ENCODE data around the gene CRTAC1. TPM values are rescaled to one million over a fixed set of nuclear protein-coding genes. Genes with fewer than 3 reads are reported as not detected.

Gene CRTAC1
- polyA plus RNA-seq, 1 of the 3 experiments (the other 2 are of a cell fraction) = 0.05 TPM

- H2AFZ ChIP-seq (ENCODE audit: low read depth) = no peak overlapping the region
- H3K4me1 ChIP-seq (ENCODE audit: control insufficient read depth in 1 of 2, insufficient read depth in 2 of 2, low read depth in 1 of 2, low read length in 1 of 2) = no peaks in the 10 kb centered on the region; a peak in 1 of 4 replicates
- no peak overlapping the region for H3K27ac ChIP-seq (ENCODE audit: low read depth in 2 of 2, low read length in 1 of 2)
- TF ChIP-seq JUND (IDR thresholded peaks at IDR 0.05) (no peak), NRF1 (IDR thresholded peaks at IDR 0.05; ENCODE audit: low read depth, low read length) (no peak), FOXM1 (IDR thresholded peaks at IDR 0.05; ENCODE audit: low read depth) (no peak), GATA2 (CRISPR knock-in tag; IDR thresholded peaks at IDR 0.05) (no peak), TCF12 (IDR thresholded peaks at IDR 0.05) (no peak), CTCF (IDR thresholded peaks at IDR 0.05) (no peak), POLR2AphosphoS5 (IDR thresholded peaks at IDR 0.05; ENCODE audit: low read depth, low read length) (no peak), YY1 (IDR thresholded peaks at IDR 0.05; ENCODE audit: low read depth) (no peak), ZBTB33 (IDR thresholded peaks at IDR 0.05; ENCODE audit: borderline replicate concordance, low read depth) (no peak)
- no peaks in the 10 kb centered on the region for H3K9me2 ChIP-seq
- H4K20me1 ChIP-seq (ENCODE audit: insufficient read depth) = no peaks in the 10 kb centered on the region
- WGBS (ENCODE audit: low lambda C conversion rate) = 73% methylated on average over 9 of the region's 13 CpGs
- peaks cover 15% of the 10 kb centered on the region; the same call in 1 of the 2 replicates for H3K27me3 ChIP-seq (ENCODE audit: insufficient read depth)
- no peak overlapping the region for H3K4me3 ChIP-seq (ENCODE audit: low read depth in 2 of 2, low read length in 1 of 2)
- no peaks in the 10 kb centered on the region for H3K36me3 ChIP-seq (replicated peaks in 1 of 2; ENCODE audit: control insufficient read depth in 1 of 2, insufficient read depth in 2 of 2, low read length in 1 of 2)
- CTCF ChIA-PET = interaction anchor here (0.9 to 2.2 kb wide), 5 partner anchors 9 to 150 kb away, joined by 3 to 5 read pairs (median 4); no protein-coding TSS in a partner anchor
- no peak overlapping the region for H3K4me2 ChIP-seq
- H3K9ac ChIP-seq = no peak overlapping the region
- H3K9me3 ChIP-seq = no peaks in the 10 kb centered on the region
- no peaks in the 10 kb centered on the region for H3K79me2 ChIP-seq (ENCODE audit: insufficient read depth)
- H3F3A ChIP-seq (replicated peaks; ENCODE audit: insufficient read depth) = no peaks in the 10 kb centered on the region
- POLR2A ChIA-PET = no interaction called here
- DNase-seq = no peak
These were observed 135.3 kb downstream of the CRTAC1 start for GRCh38 chr10:97895084-97895483.

- no peak for DNase-seq
- POLR2A ChIA-PET = no interaction called here
- no peak overlapping the region for H3K4me3 ChIP-seq (ENCODE audit: low read depth in 2 of 2, low read length in 1 of 2)
- no peak overlapping the region for H2AFZ ChIP-seq (ENCODE audit: low read depth)
- TF ChIP-seq REST (IDR thresholded peaks at IDR 0.05; ENCODE audit: low read depth, low read length) = no peak
- TF ChIP-seq GABPA (IDR thresholded peaks at IDR 0.05; ENCODE audit: low read depth) = no peak
- TF ChIP-seq POLR2AphosphoS5 (IDR thresholded peaks at IDR 0.05; ENCODE audit: low read depth, low read length) = no peak
- no peak for TF ChIP-seq TAF1 (IDR thresholded peaks at IDR 0.05; ENCODE audit: borderline replicate concordance, low read depth, low read length)
- TF ChIP-seq EZH2phosphoT487 (IDR thresholded peaks at IDR 0.05; ENCODE audit: borderline replicate concordance, low read depth) = no peak
- TF ChIP-seq ZBTB33 (IDR thresholded peaks at IDR 0.05; ENCODE audit: borderline replicate concordance, low read depth) = no peak
- no peak for TF ChIP-seq USF1 (IDR thresholded peaks at IDR 0.05; ENCODE audit: borderline replicate concordance, low read depth)
- no peak for TF ChIP-seq YY1 (IDR thresholded peaks at IDR 0.05; ENCODE audit: low read depth)
- TF ChIP-seq ELF1 (IDR thresholded peaks at IDR 0.05) = no peak
- no peak for TF ChIP-seq FOXM1 (IDR thresholded peaks at IDR 0.05; ENCODE audit: low read depth)
- no peak for TF ChIP-seq EP300 (IDR thresholded peaks at IDR 0.05; ENCODE audit: borderline replicate concordance in 1 of 2, low read depth in 1 of 2, low read length in 1 of 2)
- H3K4me1 ChIP-seq (ENCODE audit: control insufficient read depth in 1 of 2, insufficient read depth in 2 of 2, low read depth in 1 of 2, low read length in 1 of 2) = peaks cover 5 to 7% of the 10 kb centered on the region in 2 experiments; a peak in 2 of 4 replicates
- H3K9me3 ChIP-seq = no peaks in the 10 kb centered on the region
- peaks cover 15% of the 10 kb centered on the region; the same call in 1 of the 2 replicates for H3K27me3 ChIP-seq (ENCODE audit: insufficient read depth)
- H3K79me2 ChIP-seq (ENCODE audit: insufficient read depth) = no peaks in the 10 kb centered on the region
- no peaks in the 10 kb centered on the region for H3K9me2 ChIP-seq
- no peak overlapping the region for H3K9ac ChIP-seq
- CTCF ChIA-PET = interaction anchor here (0.9 to 2.2 kb wide), 6 partner anchors 8 to 151 kb away, joined by 3 to 5 read pairs (median 4); no protein-coding TSS in a partner anchor
- no peak overlapping the region for H3K4me2 ChIP-seq
- no peaks in the 10 kb centered on the region for H3F3A ChIP-seq (replicated peaks; ENCODE audit: insufficient read depth)
- no peak overlapping the region for H3K27ac ChIP-seq (ENCODE audit: low read depth in 2 of 2, low read length in 1 of 2)
- no peaks in the 10 kb centered on the region for H3K36me3 ChIP-seq (replicated peaks in 1 of 2; ENCODE audit: control insufficient read depth in 1 of 2, insufficient read depth in 2 of 2, low read length in 1 of 2)
- H4K20me1 ChIP-seq (ENCODE audit: insufficient read depth) = no peaks in the 10 kb centered on the region
- 63% methylated on average over 3 of the region's 3 CpGs for WGBS (ENCODE audit: low lambda C conversion rate)
These were observed 136.3 kb downstream of the CRTAC1 start for GRCh38 chr10:97894092-97894491.
